Stimulated activated CD8-positive, alpha-beta memory T cell treated with anti-CD3 and anti-CD28 coated beads, Interleukin-12 subunit alpha, Interleukin-12 subunit beta, amount 100 ng/mL, for 24 hours (primary cell): ENCODE measurements around the gene CAMK4.
"Not testable (repeated sequence)": the region's sequence is repeated elsewhere in the genome, so short reads cannot be mapped to it uniquely, and the experiment has no call there.

Source experiments
- DNase-seq: peaks from one replicate; pipeline ENCODE4 v3.0.0-alpha.2; 2020; ENCODE audit errors: extremely low read depth

CAMK4 gene

GRCh38 chr5:111310711-111311620 lies 86.8 kb downstream of the CAMK4 start:
- no peak for DNase-seq

GRCh38 chr5:111311666-111312065 lies 87.5 kb downstream of the CAMK4 start:
- no peak for DNase-seq

GRCh38 chr5:111313017-111313724 lies 89.0 kb downstream of the CAMK4 start:
- DNase-seq: no peak

GRCh38 chr5:111320953-111321352 lies 96.8 kb downstream of the CAMK4 start:
- no peak for DNase-seq

- no peak for DNase-seq
These were observed 97.2 kb downstream of the CAMK4 start for GRCh38 chr5:111321376-111321775.

- no peak for DNase-seq
These were observed 102.4 kb downstream of the CAMK4 start for GRCh38 chr5:111326551-111326950.

GRCh38 chr5:111337133-111337532 lies 112.9 kb downstream of the CAMK4 start:
- DNase-seq: no peak

GRCh38 chr5:111337688-111338087 lies 113.5 kb downstream of the CAMK4 start:
- DNase-seq: no peak

GRCh38 chr5:111345731-111346130 lies 121.5 kb downstream of the CAMK4 start:
- no peak for DNase-seq

- DNase-seq: no peak
These were observed 122.8 kb downstream of the CAMK4 start for GRCh38 chr5:111347021-111347420.

- no peak for DNase-seq
These were observed 124.6 kb downstream of the CAMK4 start for GRCh38 chr5:111348661-111349329.

GRCh38 chr5:111349429-111349828 lies 125.2 kb downstream of the CAMK4 start:
- no peak for DNase-seq

- no peak for DNase-seq
These were observed 128.9 kb downstream of the CAMK4 start for GRCh38 chr5:111353035-111353434.

- DNase-seq: not testable (repeated sequence)
These were observed 134.5 kb downstream of the CAMK4 start for GRCh38 chr5:111358726-111359125.

- DNase-seq: no peak
These were observed 136.0 kb downstream of the CAMK4 start for GRCh38 chr5:111360173-111360572.

GRCh38 chr5:111364992-111365391 lies 140.8 kb downstream of the CAMK4 start:
- DNase-seq: no peak

GRCh38 chr5:111366388-111366787 lies 142.2 kb downstream of the CAMK4 start:
- no peak for DNase-seq

GRCh38 chr5:111367115-111367514 lies 142.9 kb downstream of the CAMK4 start:
- no peak for DNase-seq

- no peak for DNase-seq
These were observed 148.6 kb downstream of the CAMK4 start for GRCh38 chr5:111372799-111373198.

GRCh38 chr5:111374380-111374779 lies 150.2 kb downstream of the CAMK4 start:
- no peak for DNase-seq

- no peak for DNase-seq
These were observed 151.5 kb downstream of the CAMK4 start for GRCh38 chr5:111375645-111376044.

GRCh38 chr5:111377306-111377705 lies 153.1 kb downstream of the CAMK4 start:
- no peak for DNase-seq
